Fibroblast of villous mesenchyme (primary cell): Measurements from ENCODE around the gene ZNF618. TPM values are rescaled to one million over a fixed set of nuclear protein-coding genes. Genes with fewer than 3 reads are reported as not detected.

Source experiments
- DNase-seq: peaks from one replicate; pipeline ENCODE4 v3.0.0-alpha.2; 2010; ENCODE audit warnings: low read depth
- H3K4me3 ChIP-seq: 2 replicates; pipeline ENCODE4 v1.5.1; 2011; ENCODE audit warnings: low read depth, mild to moderate bottlenecking, low read length
- CTCF ChIP-seq: IDR thresholded peaks from 2 replicates; pipeline ENCODE4 v1.5.1; 2012; ENCODE audit warnings: low read depth, mild to moderate bottlenecking, low read length; ENCODE audit not compliant: insufficient read depth
- total RNA-seq: library from RNA; depleted of rRNA; stranded (reverse); fragments of >200 nt; gene quantifications from 2 replicates; pipeline ENCODE4 v1.2.3, GENCODE V29; 2012

ZNF618 gene
- total RNA-seq, 1 donor = 12.5 TPM

GRCh38 chr9:113986931-113987330, 110.8 kb downstream of the ZNF618 start:
- no peak for TF ChIP-seq CTCF
- H3K4me3 ChIP-seq = no peak overlapping the region
- no peak for DNase-seq

- TF ChIP-seq CTCF = no peak
- no peak for DNase-seq
- H3K4me3 ChIP-seq = no peak overlapping the region
Observed at GRCh38 chr9:113987526-113987925, 111.4 kb downstream of the ZNF618 start.

GRCh38 chr9:113988385-113989016, 112.4 kb downstream of the ZNF618 start:
- H3K4me3 ChIP-seq = no peak overlapping the region
- DNase-seq = no peak
- TF ChIP-seq CTCF = no peak

- no peak overlapping the region for H3K4me3 ChIP-seq
- no peak for TF ChIP-seq CTCF
- DNase-seq = peak; percentile 70
Observed at GRCh38 chr9:113989017-113989713, 113.1 kb downstream of the ZNF618 start.

GRCh38 chr9:113989714-113990569, 113.8 kb downstream of the ZNF618 start:
- no peak for TF ChIP-seq CTCF
- no peak overlapping the region for H3K4me3 ChIP-seq
- DNase-seq = no peak

GRCh38 chr9:113990570-113990907, 114.4 kb downstream of the ZNF618 start:
- DNase-seq = no peak
- no peak for TF ChIP-seq CTCF
- no peak overlapping the region for H3K4me3 ChIP-seq
